ENCODE data around the gene FAM107B.
A peak's percentile ranks its signal among the peaks of the same experiment; 100 is the strongest.

The FAM107B gene

DNA sequence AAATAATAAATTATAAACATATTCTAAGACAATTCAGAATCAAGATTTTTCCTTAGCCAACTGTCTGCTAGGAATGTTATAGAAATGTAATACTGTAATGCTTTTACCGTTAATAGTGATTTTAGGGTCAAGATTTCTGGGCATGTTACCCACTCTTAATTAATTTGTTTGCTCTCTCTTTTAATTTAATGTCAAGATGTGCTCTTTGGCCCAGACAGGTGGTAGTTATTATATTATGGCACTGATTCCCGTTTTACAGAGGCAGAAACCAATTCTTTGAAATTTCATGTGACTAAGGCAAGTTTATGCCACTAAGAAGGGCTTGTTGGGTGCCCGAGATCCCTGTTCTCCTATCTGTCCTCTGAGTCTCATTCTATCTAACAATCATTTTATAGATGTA, 959 bp upstream of the FAM107B start:
- no peak for DNase-seq

DNA sequence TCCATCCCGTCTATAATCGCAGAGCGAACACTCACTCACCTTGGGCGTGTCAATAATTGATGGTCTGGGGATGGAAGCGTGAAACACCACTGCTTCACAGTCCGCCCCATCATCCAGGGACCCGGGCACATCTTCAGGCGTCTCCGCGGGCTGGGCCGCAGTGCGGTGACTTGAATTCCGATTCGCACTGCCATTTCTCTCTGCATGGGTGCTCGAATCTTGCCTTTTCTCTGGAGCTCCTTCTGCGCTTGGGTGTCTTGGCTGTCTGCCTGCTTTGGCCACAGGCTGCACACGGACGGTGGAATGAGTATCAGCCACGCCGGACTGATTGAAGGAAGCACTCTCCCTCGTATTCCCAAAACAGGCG, 500 bp downstream of the FAM107B start:
- no peak for DNase-seq

DNA sequence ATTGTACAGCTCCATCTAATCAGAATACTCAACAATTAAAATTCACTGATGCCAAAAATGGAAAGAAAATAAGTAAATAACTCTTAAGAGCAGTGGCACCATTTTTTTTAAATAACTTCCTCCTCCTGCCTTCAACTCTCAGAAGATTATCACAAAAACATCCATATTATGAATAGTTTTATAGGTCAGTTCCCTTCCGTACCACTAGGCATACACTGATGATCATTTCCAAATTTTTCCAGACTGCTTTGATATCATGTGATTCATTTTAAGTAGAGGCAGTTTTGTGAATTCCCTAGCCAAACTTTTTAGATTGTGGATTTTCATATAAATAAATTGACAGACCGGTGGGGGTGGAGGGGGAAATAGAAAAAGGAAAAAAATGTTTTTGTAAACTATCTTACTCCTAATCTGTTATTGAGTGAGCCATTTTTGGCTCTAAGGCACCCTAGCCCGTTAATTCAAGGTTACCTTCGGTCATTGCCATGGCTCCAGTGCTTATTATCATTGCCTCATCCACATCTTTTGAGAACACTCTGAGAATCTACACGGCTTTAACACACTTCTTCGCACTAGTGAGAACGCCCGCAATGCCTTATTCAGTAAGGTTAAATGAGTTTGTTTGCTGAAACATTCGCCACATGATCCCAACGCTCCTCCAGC, 1.0 kb downstream of the FAM107B start:
- DNase-seq, result no peak

DNA sequence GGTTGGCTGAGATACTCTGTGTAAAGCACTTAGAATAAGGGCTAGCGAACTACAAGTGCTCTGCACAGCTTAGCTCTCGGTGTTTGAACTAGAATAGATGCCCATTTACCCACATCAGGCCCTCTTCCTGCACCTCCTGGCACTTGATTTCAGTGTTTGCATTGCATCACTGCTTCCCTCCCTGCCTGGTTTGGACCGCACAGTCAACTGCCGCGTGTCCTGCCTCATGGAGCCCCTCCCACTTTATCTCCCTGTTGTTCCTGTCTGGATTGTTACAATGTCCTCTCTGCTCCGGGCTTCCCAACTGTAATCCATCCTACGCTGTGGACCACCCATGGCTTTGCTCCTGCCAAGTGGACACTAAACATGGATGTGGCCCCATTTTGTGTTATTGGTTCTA, 2.3 kb downstream of the FAM107B start:
- DNase-seq, result no peak

DNA sequence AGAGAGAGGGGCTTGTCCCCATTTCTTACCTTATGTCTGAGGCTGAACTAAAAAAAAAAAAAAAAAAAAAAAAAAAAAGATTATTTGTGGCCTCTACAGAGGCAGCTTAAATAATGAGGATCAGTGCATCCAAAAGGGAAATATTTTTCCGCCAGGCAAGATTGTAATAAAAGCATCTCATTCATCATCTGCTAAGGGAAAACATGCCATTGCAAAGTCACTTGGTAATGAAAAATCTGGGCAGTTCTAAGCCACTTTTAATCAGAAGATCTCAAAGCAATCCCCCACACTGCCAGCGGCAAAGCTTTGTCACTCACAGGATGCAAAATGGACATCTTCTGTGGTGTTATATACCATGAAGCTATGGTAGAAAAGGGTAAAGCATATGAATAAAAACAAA, 3.8 kb downstream of the FAM107B start:
- no peak for DNase-seq

DNA sequence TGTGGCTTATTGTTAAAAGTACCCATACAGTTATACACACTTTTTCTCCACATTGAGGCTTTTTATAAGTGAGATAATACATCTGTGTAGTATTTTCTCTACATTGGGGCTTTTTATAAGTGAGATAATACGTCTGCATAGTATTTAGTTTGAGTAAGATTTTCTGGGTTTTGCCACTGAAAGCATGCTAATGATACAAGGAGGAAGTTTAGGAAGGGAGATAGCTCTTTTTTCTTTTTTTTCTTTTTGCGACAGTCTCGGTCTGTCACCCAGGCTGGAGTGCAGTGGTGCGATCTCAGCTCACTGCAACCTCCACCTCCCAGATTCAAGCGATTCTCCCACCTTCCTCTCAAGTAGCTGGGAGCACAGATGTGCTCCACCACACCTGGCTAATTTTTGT, 13.3 kb downstream of the FAM107B start:
- no peak for DNase-seq

DNA sequence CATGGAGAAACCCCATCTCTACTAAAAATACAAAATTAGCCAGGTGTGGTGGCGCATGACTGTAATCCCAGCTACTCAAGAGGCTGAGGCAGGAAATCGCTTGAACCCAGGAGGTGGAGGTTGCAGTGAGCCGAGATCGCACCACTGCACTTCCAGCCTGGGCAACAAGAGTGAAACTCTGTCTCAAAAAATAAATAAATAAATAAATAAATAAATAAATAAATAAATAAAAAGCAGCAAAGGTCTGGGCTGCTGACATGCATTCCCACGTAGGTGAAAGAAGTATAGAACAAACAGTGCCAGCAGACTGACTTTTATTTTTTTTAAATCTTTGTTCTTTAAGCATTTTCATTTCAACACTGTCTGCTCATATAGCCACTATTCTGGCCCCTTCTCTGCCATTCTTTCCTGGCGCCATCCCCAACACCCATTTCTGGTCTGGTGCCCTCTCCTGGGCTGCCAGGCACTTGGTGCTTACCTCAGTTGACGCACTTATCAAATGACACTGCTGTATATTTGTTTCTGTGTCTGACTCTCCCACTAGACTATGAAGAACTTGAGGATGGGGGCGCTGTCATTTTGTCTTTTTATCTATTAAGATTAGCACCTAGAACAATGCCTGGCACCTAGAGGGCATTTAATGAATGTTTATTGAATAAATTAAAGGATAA, 15.6 kb downstream of the FAM107B start:
- no peak for DNase-seq

DNA sequence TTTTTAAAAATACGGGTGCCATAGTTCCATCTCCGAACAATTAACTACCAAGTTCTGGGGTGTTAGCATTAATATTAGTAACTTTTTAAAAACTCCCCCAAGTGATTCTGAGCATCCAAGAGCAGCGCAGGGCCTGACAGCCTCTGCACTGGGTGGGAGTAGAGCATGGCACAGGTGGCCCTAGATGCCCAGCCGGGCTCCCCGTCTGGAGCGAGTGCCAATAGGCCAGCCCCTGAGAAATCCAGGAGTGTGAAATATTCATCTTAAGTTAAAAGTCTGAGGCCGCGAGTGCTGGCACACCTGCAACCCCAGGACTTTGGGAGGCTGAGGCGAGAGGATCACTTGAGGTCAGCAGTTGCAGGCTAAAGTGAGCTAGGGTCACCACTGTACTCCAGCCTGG, 16.2 kb downstream of the FAM107B start:
- no peak for DNase-seq

DNA sequence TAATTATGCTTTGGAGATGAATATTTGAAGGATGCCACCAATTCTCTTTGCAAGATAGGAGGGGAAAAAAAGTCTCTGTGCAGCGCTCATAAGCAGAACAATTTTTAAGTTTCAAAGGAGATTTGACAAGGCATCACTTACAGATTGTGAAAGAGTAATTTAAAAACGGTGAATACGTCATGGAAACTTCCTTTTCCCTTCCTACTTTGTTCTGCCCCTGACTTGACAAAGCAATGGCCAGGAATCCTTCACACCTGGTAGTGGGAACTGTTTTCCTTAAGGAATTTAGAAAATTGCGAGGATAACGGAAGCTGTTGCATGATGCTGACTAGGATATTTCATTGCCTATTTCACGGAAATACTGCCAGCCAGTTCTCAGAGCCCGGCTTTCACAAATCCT, 16.7 kb downstream of the FAM107B start:
- DNase-seq, result no peak

DNA sequence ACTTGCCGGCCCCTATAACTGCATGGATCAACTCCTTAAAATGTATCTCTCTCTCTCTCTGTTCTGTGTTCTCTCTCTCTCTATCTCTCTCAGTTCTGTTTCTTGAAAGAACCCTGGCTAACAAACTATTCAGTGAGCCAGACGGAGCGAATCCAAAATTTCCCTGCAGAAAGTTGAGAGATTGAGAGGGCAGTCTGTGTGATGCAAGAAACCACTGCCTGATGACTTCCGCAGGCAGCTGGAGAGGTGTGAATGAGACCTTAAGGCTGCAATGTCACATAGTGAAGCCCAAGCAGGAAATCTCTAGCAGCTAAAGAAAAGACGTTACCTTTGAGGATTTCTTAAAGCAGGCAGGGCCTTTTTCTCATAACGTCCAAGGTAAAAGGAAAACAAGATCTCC, 17.3 kb downstream of the FAM107B start:
- peak; percentile 11 for DNase-seq

DNA sequence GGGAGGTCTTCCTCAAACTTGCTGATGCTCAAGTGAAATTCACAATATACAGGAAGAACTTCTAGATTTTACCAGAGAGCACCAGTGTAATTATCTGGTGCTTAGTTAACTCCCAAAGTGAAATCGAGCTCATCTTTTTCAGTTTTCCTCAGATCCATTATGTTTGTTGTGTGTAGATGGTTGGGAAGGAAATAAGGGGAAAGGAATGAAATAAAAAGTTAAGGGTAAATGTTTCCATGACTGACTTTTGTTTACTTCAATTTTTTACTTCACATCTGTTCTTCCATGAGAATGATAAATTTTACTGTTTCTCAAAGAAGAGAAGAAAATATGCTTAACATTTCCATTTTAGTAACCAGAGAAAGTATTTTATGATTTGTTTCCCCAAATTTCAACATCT, 21.3 kb downstream of the FAM107B start:
- no peak for DNase-seq

DNA sequence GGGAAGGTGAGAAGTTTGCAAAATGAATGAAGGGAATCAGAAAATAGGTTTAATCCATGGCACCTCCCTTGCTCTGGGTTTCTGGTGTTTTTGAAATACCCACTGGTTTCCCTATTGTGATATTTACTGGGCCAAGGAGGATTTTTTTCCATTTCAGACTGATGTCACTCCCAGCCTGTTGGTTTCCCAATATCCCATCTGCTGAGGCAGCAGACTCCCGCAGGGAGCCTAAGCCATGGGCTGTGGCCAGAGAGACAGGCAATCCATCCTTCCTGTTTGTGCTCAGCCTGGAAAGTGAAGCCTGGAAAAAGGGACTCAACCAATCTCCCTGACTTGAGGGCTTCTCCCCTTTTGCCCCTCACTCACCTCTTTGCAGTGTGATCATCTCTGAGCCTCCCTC, 22.8 kb downstream of the FAM107B start:
- no peak for DNase-seq

DNA sequence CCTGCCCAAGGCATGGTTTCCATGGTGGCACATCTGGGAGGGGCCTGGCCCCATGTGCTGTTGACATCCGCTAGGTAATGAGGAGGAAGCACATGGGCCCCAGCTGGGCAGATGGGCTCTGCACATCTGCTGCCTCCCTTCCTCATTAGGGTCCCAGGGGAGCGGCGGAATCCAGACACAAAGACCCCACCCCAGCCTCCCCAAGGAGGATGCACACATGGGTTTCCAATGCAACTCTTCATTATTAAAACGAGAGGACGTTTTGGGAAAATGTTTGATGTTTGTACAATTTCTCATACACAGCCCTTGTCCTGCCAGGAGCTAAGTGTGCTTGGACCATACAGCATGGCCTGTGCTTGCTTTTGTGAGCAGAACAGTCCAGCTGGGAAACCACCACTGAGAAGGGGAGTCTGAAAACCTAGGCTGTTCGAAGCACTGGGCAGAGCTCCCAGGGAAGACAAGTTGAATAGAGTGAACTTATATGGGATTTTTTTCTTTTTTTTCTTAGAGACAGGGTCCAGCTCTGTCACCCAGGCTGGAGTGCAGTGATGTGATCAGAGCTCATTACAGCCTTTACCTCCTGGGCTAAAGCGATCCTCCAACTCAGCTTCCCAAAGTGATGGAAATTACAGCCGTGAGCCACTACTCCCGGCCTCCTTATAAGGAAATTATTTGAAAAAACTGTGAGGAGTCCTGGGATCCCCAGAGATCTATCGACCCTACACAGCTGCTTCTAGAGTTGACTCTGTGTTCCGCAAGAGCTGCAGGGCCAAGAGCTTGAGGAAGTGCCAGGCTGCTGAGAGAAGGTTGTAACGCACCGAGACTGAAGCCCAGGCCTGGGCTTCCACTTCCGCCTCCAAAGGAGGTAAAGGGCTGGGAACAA, 23.4 kb downstream of the FAM107B start:
- DNase-seq, result peak; percentile 79

DNA sequence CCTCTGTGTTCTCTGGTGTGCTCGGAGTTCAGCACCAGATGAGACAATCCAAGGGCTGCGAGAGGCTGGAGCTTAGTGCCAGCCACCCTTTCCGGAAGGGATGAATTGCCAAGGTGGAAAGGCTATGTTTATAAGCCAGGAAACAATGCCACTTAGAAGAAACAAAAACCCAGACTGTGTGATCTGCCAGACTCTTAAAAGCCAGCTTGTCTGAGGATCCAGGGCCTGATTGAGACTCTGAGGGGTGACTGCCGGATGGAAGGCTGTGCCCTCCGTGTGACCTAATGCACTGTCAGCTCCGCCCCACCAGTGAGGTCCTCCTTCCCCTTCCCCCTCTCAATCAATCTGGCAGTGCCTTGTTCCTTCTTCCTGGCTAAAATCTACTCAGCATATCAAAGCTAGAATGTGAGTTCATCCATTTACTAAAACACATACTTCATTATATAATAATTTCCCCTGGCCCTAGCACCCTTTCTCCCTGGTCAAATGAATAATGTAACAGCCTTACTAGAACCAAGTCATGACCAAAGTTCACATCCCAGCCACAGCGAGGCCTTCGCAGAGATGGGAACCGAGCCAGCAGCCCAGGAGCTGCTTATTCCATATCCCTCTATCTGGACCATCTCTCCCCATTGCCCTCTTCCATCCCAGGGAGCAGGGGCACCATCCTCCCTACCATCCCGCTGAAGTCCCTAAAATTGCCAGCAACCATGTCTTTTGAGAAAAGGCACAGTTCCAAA, 25.5 kb downstream of the FAM107B start:
- DNase-seq, result peak; percentile 66

DNA sequence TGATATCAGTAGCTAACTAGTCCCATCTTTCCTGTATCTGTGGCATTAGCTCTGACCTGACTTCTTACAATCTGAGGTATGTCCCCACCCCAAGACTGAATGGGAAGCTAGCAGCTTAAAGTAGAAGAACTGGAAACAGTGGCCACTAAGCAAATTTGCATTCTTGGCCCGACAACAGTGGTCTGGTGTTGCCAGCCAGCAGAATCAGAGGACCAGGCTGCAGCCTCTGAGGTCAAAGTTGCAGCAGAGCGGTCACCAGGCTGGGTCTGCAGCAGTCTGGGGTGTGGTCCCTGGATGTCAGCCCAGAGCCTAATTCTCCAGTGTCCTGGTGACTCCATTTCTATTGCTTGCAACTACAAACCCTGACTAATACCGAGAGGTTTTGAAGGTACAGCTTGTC, 26.3 kb downstream of the FAM107B start:
- no peak for DNase-seq

DNA sequence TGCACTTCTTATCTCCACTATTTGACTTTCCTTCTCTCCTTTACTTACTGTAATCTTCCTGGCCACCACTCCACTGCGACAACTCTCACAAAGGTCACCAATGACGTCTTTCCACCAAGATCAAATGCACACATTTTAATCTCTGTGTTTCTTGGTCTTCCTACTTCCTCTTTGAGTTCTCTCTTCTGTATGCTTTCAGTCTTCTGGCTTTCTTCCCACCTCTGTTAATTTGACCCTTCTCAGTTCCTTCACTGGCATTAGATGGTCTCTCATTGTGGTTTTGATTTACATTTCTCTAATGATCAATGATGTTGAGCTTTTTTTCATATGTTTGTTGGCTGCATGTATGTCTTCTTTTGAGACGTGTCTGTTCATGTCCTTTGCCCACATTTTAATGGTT, 31.9 kb downstream of the FAM107B start:
- DNase-seq, result no peak

DNA sequence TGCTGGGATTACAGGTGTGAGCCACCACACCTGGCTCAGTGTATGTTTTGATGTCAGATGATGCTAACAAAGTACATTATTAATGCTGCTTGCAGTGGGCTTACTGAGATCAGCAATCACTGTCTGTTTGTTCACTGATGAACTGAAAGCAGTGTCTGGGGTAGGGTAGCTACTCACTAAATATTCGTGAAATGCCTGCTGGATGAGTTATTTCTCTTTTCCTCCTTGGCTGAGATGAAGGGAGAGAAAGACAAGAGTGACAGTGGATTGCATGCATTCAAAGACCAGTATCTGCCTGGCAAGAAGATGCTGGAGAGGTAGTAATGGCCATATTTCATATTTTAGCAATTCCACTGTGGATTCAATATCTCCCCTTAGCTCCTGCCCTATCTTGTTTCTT, 32.3 kb downstream of the FAM107B start:
- no peak for DNase-seq

DNA sequence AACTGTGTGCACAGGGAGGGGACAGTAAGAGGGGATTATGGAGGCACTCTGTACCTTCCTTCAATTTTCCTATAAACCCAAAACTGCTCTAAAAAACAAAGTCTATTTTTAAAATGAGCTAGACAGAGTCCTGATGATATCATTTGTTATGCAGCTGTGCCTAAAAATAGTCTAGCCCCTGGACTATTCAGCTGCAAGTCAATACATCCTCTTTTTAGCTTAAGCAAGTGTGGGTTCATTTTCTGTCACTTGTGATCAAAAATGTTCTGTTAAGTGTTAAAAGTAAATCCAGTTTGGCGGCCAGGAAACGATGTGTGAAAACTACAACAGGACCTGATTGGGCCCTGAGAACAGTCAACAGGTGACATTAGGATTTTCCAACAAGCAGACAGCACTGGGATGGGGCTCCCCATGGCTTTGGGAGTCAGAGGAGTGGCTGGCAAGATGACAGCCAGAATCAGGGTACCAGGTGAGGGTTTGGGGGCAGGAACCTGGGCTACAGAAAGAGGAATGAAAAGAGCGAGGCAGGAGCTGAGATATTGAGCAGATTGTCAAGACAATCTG, 33.9 kb downstream of the FAM107B start:
- peak; percentile 14 for DNase-seq

DNA sequence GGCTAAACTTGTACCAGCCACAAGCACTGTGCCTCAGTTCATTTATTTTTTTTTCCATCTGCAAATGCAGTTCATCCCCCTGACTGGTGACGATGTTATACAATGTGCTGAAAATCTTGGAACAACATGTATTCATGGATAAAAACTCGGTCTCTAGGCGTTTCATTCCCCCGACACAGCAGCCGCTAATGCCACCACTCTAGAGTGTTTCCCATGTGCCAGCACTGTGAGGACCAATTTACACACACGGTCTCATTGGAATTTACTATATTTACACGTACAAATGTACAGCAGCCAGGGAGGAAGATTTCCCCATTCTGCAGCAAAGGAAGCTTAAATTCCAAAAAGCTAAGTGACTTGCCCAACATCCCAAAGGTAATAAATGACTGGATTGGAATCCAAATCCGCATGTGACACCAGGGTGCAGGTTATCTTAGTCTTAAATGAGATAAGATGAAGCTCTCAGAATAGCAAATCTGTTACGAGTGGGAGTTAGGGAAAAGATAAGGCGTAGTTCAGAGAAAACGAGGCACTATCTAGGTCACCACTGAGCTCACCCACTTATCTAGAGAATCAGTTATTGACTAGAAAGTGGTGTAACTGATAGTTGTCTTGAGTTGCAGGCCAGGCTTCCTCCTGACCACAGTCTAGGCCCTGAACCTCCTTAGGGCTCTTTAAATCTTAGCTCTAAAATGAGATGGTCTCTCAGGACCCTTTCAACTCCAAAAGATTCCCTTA, 36.7 kb downstream of the FAM107B start:
- DNase-seq, result no peak

DNA sequence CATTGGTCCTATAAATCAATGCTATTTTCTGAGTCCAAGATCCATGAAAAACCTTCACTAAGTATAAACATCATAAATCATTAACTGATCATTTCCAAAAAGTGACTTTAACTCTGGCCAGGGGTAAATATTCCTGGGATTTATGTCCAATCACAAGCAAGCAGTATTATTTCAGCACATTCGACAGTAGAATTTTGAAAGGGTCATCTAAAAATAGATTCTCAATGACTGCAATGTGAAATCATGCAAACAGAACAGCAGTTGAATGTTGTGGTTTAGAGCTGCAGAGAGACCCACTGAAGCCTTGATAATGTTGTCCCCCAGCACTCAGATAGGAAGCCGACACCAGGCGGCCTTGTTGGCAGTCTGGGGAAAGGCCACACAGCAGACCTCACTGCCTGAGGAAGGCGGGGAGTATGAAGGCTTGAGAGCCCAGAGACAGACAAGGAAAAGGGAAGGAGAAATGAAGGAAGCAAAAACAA, 38.1 kb downstream of the FAM107B start:
- peak; percentile 49 for DNase-seq

DNA sequence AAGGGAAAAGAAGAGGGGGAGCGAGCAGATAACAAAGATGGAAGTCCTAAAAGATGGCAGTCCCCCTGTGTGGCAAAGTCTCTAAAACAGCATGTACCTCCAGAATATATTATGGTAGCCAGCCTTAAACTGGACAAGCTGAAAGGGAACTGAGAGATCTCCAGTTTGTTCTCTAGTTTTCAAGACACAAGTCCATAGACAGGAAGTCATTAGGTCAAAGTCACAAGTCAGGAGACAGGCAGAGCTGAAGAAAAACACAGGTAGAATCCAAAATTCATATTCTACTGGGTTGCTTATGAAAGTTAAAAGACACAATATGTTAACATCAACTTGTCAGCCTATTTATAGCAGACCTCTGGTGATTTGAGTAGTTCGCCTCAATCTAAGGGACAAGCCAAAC, 38.7 kb downstream of the FAM107B start:
- DNase-seq, result no peak

DNA sequence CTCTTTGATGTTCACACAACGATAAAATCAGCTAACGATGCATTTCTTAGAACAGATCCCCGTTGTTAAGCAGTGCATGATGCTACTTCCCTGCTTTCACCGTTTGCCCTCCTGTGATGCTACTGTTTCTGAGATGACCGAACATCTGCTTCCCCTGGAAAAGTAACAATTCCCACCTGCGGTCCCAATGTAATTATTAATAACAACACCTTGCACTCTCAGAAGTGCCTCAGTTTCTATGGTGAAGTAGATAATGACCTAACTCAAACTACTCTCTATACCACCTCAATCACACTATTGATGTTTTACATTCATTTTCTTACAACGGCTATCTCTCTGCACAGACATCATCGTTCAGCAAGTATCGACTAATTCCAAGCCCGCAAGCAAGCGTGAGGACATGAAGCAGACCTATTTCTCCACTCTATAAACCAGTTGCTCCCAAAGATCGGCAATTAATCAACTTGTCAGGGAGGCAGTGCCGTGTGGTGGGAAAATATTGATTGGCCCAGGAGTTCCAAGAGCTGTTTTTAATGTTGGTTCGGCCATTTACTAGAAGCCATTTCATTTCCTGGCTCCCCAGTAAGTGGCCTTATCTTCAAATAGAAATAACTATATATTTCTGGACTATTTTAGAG, 42.7 kb downstream of the FAM107B start:
- no peak for DNase-seq

All from CD4-positive, alpha-beta T cell treated with Interferon gamma for 1 hour (primary cell).